ENCODE results near the gene CEP112. TPM values are rescaled to one million over a fixed set of nuclear protein-coding genes. Genes with fewer than 3 reads are reported as not detected.

The CEP112 gene
- total and polyA plus RNA-seq, 2 of the 13 experiments (the other 11 are each of a cell fraction or from before 2014, with no cell fraction given) = 1.2 to 3.4 TPM

- TF ChIP-seq CENPBD1 (CRISPR knock-in tag; IDR thresholded peaks at IDR 0.05; ENCODE audit: borderline replicate concordance, low read depth) (no peak), MTF1 (CRISPR knock-in tag; IDR thresholded peaks at IDR 0.05) (no peak), HIVEP1 (CRISPR knock-in tag; IDR thresholded peaks at IDR 0.05) (no peak), AHR (CRISPR knock-in tag; IDR thresholded peaks at IDR 0.05) (no peak), FOXA3 (CRISPR knock-in tag; IDR thresholded peaks at IDR 0.05) (peak; percentile 79), ZSCAN30 (CRISPR knock-in tag; IDR thresholded peaks at IDR 0.05) (no peak), TGIF2 (CRISPR knock-in tag; IDR thresholded peaks at IDR 0.05) (no peak), HOXA9 (CRISPR knock-in tag; IDR thresholded peaks at IDR 0.05; ENCODE audit: borderline replicate concordance) (no peak), ZBTB39 (CRISPR knock-in tag; IDR thresholded peaks at IDR 0.05) (no peak), ZNF124 (CRISPR knock-in tag; IDR thresholded peaks at IDR 0.05) (no peak), MED8 (CRISPR knock-in tag; IDR thresholded peaks at IDR 0.05; ENCODE audit: insufficient replicate concordance) (no peak), THAP11 (CRISPR knock-in tag; IDR thresholded peaks at IDR 0.05) (peak; percentile 57; the same call in 1 of the 2 replicates), RERE (CRISPR knock-in tag; IDR thresholded peaks at IDR 0.05; ENCODE audit: low read depth) (no peak), LCORL (IDR thresholded peaks at IDR 0.05) (no peak), LCORL (CRISPR knock-in tag; IDR thresholded peaks at IDR 0.05) (peak; percentile 32; the same call in 1 of the 2 replicates), YEATS4 (CRISPR knock-in tag; IDR thresholded peaks at IDR 0.05; ENCODE audit: borderline replicate concordance) (no peak), ZNF496 (CRISPR knock-in tag; IDR thresholded peaks at IDR 0.05; ENCODE audit: insufficient replicate concordance) (no peak), ZNF512 (CRISPR knock-in tag; IDR thresholded peaks at IDR 0.05) (peak; percentile 29; the same call in 1 of the 2 replicates)
Observed at GRCh38 chr17:65627891-65628643, 563.9 kb downstream of the CEP112 start (continued).

Measured in HepG2 (cell line).